ENCODE results near the gene KCNJ4.

The KCNJ4 gene

GRCh38 chr22:38431266-38432010, 23.6 kb downstream of the KCNJ4 start:
- DNase-seq (ENCODE audit: low read depth in 1 of 2, low spot score in 1 of 2): no peak

- no peak for DNase-seq (ENCODE audit: low read depth in 1 of 2, low spot score in 1 of 2)
These were observed 25.4 kb downstream of the KCNJ4 start for GRCh38 chr22:38429499-38430068.

GRCh38 chr22:38428714-38429113, 26.3 kb downstream of the KCNJ4 start:
- no peak for DNase-seq (ENCODE audit: low read depth in 1 of 2, low spot score in 1 of 2)

GRCh38 chr22:38427940-38428339, 27.1 kb downstream of the KCNJ4 start:
- no peak for DNase-seq (ENCODE audit: low read depth in 1 of 2, low spot score in 1 of 2)

GRCh38 chr22:38427465-38427864, 27.5 kb downstream of the KCNJ4 start:
- DNase-seq (ENCODE audit: low read depth in 1 of 2, low spot score in 1 of 2): no peak

GRCh38 chr22:38426628-38427027, 28.4 kb downstream of the KCNJ4 start:
- no peak for DNase-seq (ENCODE audit: low read depth in 1 of 2, low spot score in 1 of 2)

- no peak for DNase-seq (ENCODE audit: low read depth in 1 of 2, low spot score in 1 of 2)
These were observed 30.4 kb downstream of the KCNJ4 start for GRCh38 chr22:38424525-38425080.

GRCh38 chr22:38423512-38424503, 31.2 kb downstream of the KCNJ4 start:
- no peak for DNase-seq (ENCODE audit: low read depth in 1 of 2, low spot score in 1 of 2)

- DNase-seq (ENCODE audit: low read depth in 1 of 2, low spot score in 1 of 2): no peak
These were observed 32.1 kb downstream of the KCNJ4 start for GRCh38 chr22:38422611-38423511.

- no peak for DNase-seq (ENCODE audit: low read depth in 1 of 2, low spot score in 1 of 2)
These were observed 34.3 kb downstream of the KCNJ4 start for GRCh38 chr22:38420734-38421133.

GRCh38 chr22:38419858-38420160, 35.2 kb downstream of the KCNJ4 start:
- DNase-seq (ENCODE audit: low read depth in 1 of 2, low spot score in 1 of 2): no peak

GRCh38 chr22:38419121-38419857, 35.7 kb downstream of the KCNJ4 start:
- no peak for DNase-seq (ENCODE audit: low read depth in 1 of 2, low spot score in 1 of 2)

- DNase-seq (ENCODE audit: low read depth in 1 of 2, low spot score in 1 of 2): no peak
These were observed 36.4 kb downstream of the KCNJ4 start for GRCh38 chr22:38418589-38418988.

- DNase-seq (ENCODE audit: low read depth in 1 of 2, low spot score in 1 of 2): no peak
These were observed 37.5 kb downstream of the KCNJ4 start for GRCh38 chr22:38417252-38418060.

- DNase-seq (ENCODE audit: low read depth in 1 of 2, low spot score in 1 of 2): no peak
These were observed 38.3 kb downstream of the KCNJ4 start for GRCh38 chr22:38416621-38417251.

GRCh38 chr22:38415561-38416321, 39.3 kb downstream of the KCNJ4 start:
- DNase-seq (ENCODE audit: low read depth in 1 of 2, low spot score in 1 of 2): no peak

- no peak for DNase-seq (ENCODE audit: low read depth in 1 of 2, low spot score in 1 of 2)
These were observed 40.0 kb downstream of the KCNJ4 start for GRCh38 chr22:38415046-38415445.

GRCh38 chr22:38414009-38414395, 41.0 kb downstream of the KCNJ4 start:
- DNase-seq (ENCODE audit: low read depth in 1 of 2, low spot score in 1 of 2): no peak
